SW480 (cell line): ENCODE data around the gene MACO1.
A peak's percentile ranks its signal among the peaks of the same experiment; 100 is the strongest.
"Not testable (repeated sequence)": the region's sequence is repeated elsewhere in the genome, so short reads cannot be mapped to it uniquely, and the experiment has no call there.

Source experiments
- DNase-seq: peaks from one replicate; pipeline ENCODE4 v3.0.0-alpha.2; 2016; ENCODE audit warnings: low spot score

MACO1 gene

DNA sequence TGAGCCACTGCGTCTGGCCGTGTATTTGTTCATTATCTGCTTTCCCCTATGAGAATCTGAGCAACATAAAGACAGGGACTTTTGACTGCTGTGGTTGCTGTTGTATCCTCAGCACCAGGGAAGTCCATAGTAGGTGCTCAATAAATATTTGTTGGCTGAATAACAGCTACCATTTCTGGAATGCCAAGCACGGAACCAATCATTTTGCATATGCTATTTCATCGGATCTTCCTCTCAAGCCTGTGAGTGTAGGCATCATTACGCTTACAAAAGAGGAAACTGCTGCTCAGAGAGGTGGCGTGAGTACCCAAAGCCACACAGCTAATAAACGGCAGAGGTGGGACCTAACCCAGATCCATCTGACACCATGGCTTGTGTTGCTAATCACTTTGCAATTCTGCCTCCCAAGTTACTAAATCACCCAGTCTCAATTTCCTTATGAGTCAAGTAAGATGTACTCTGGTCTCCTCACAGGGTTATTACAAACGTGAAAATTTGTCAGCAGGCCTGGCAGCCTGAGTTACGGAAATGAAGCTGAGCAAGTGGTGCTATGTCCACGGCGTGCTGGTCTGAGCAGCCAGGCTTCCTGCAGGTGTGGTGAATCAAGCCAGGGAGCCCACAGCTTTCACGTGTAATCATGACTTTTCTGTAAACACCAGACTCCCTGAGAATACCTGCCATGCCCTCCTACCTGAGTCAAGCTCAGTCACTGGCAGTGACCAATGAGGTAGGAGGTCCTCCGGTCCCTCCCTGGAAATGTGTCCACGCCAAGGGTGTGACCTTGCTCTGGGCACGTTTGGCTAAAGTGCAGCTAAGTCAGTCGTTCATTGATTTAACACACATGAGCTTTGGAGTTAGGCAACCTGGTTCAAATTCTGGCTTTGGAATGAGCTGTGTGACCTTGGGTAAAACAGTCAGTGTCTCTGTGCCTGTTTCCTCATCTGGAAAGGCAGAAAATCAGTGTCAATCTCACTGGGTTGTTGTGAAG, 5.3 kb upstream of the MACO1 start:
- DNase-seq: no peak

GRCh38 chr1:25427696-25428095, 3.0 kb upstream of the MACO1 start:
- no peak for DNase-seq

- no peak for DNase-seq
These were observed 2.1 kb upstream of the MACO1 start for GRCh38 chr1:25428475-25429166.

DNA sequence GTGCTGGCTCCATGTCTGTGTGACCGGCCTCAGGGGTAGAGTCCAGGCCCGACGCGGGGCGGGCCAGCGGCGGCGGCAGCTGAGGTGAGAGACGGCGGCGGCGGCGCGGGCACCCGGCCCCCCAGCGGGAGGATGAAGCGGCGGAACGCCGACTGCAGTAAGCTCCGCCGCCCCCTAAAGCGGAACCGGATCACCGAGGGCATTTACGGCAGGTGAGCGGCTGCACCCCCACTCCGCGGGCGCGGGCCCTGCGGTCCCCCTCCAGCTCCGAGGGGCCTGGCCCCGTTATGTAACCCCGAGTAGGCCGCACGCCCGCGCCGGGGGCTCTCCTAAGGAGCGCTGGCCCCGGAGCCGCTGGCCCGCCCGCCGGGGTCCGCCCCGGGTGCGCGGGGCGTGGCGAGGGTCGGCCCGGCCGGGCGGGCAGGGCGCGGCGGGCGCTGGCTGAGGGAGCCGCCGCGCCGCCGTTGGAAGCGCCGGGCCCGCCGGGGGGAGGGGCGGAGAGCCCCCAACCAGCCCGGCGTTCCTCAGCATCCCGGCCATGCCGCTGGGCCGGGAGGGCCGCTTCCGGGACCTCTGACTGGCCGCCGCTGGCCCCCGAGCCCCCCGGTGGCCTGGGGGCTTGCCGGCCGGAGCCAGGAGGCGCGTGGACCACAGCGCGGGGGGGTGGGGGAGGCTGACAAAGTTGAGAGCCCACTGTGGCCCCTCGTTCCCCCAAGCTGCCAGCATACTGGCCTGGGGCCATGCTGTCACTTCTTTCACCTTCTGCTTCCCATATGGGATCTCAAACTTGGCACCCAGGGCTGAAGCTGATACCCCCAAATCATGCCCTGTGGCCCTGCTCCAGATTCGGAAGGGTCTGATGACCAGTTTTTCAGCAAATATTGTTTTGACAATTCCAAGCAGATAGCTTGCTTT, 527 bp downstream of the MACO1 start:
- DNase-seq: no peak

GRCh38 chr1:25431955-25432719, 1.4 kb downstream of the MACO1 start:
- DNase-seq: no peak

GRCh38 chr1:25432749-25433388, 2.2 kb downstream of the MACO1 start:
- no peak for DNase-seq

DNA sequence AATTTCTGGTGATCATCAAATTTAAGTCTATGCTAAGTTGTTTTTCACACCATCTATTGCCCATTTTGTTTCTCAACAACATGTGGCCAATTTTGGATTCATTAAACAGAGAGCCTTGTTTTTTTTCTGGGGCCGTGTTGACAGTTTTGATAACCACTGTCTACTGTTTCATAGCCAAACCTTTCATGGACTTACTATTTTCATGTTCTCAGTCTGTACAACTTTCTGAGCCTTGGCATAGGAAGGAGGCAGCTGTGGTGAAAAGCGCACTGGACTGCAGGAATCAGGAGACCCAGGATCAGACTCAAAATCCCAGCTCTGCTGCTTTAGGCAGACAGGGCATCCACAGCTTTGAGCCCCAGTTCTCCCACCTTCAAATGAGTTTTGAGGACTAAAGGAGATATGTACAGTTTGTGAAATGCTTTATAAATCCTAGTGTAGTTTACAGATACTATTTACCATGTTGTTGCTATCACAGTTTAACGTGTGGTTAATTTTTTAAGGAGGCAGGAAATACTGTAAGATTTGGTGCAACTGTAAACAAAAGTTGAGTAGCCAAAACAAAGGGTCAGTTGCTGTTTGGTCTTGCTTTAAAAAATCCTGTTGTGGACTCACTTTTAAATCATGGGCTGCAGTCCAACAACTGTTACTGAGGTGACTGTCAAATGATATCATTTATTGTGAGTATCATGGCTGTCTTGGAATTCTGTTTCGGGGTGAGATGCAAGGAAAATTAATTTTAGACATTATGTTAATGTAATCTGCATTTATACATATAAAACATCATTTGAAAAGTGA, 2.9 kb downstream of the MACO1 start:
- DNase-seq: no peak

DNA sequence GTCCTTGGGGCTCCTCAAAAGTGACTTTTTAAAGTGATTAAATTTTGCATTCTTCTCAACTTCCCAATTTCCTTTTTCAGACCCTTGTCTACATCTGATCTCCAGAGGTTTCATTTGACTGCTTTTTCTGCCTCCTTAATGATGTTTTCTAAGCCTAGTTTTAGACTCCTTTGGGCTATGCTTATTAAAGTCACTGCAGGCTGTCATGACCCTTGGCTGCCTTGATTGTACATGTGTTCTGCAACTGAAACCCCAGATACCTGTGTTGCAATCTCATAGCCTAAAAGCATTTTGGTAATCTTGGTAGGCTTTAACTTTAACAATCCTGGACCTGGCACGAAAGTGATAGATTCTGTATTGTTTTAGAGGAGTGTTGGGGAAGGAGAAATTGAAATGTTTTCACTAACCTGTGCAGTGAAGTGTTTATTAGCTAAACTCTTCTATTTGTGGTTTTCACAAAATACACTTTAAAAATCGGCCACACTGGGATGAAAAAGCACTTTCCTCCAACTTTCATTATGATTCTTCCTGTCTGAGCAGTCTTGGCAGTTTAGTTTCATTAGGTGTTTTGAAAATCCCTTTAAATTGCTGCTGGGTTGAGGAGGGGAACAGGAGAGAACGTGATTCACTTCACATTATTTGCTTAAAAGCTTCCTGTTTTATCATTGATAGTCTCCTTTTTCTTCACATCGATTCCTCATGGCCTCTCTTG, 4.9 kb downstream of the MACO1 start:
- no peak for DNase-seq

DNA sequence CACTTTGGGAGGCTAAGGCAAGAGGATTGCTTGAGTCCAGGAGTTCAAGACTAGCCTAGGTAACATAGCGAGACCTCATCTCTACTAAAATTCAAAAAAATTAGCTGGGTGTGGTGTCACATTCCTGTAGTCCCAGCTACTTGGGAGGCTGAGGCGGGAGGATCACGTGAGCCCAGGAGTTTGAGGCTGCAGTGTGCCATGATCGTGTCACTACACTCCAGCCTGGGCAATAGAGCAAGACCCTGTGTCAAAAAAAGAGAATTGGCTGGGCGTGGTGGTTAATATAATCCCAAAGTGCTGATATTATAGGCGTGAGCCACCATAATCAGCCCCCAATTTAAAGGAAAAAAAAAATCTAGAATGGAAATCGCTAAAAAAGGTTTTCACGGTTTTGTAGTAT, 7.0 kb downstream of the MACO1 start:
- no peak for DNase-seq

DNA sequence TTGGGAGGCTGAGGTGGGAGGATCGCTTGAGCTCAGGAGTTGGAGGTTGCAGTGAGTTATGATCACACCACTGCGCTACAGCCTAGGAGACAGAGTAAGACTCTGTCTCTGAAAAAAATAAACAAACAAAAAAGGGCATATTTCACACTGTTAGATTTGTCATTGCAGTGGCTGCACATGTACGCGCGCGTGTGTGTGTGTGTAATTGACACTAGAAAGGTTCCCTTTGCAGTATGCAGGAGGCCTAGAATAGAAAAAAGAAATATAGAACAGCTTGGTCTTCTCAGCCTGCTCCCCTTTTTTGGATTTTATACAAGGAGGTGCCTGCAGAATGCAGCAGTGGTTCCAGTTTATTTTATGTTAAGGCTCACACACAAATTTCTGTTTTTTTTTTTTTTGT, 8.6 kb downstream of the MACO1 start:
- no peak for DNase-seq

DNA sequence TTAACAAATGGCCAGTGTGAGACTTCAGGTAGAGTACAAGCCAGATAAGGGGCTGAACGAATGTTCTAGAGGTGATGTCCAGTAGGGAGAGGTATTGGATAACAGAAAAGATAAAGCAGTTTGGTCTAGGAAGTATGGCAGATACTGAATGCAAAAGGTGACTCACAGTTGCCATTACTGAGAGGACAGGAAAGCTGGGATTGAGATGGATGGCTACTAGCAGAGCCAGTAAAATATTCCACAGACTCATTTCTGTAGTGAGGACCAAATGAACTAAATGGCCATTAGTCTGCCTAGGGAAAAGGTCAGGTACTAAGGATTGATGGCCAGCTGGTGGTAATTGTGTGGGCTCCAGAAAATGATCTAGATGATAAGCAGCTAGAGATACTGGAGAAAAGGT, 11.5 kb downstream of the MACO1 start:
- peak; percentile 24 for DNase-seq

GRCh38 chr1:25443030-25443699, 12.5 kb downstream of the MACO1 start:
- DNase-seq: no peak

DNA sequence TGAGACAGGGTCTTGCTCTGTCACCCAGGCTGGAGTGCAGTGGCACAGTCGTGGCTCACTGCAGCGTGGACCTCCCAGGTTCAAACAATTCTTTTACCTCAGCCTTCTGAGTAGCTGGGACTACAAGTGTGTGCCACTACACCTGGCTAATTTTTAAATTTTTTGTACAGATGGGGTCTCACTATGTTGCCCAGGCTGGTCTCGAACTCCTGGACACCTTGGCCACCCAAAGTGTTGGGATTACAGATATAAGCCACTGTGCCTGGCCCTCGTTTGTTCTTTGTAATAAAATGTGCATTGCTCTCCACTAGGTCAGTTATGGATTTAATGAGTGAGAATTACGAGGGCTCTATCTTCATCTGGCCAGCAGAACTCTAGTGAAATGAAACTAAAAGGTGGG, 13.9 kb downstream of the MACO1 start:
- DNase-seq: not testable (repeated sequence)

DNA sequence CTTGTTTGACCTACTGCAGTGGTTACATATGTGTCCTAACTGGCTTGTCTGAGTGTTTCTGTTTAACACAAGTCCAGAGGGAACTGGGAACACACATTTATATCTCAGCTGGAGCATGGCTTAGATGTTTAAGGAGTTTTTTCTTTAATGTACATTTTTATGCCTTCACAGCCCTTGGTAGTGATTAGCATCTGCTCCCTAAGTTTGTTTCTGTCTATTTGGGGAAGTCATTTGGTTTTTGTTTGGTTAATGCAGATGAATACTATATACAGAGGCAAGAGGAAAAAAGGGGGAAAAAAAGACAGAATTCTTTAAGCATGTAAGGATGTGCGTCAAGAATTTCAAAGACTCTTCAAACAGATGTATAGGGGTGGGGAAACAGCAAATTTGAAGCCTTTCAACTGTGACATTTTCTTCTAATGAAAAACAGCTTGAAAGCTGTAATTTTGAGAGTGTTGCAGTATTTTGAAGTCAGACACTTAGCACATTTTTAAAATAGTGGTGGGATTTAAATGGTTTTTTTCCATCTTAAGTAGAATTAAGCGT, 15.4 kb downstream of the MACO1 start:
- no peak for DNase-seq

DNA sequence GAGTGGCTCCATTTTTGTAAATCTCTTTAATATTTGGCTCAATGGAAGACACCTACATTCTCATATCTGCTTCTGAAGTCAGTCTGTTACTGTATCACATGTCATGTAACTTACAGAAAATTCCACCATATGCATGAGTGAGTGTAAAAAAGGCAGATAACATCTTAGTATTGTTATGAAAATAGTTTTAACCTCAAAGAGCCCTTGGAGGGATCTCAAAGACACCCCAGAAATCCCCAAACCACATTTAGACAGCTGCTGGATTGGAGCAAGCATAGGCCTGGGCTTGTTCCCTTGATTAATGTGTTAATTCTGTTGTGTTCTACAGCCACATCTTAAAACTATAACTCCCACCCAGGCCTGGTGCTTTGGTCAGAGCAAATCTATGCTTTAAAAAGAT, 16.9 kb downstream of the MACO1 start:
- no peak for DNase-seq

DNA sequence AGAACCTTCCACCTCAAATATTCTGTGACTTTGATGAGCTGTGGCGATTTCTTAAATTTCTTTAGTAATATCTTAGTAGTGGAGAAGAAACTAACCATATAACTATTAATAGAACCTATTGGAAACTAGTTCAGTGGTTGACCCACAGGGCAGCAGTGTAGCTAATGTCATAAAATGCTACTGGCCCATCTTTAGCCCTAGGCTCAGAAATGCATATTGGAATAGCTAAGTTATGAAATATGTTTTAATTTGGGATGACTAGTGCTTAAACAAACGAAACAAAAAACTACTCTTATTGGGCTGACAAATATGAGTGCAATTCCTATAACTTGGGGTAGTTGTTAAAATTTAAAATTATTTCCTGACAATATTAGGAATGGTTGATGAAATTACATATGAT, 20.2 kb downstream of the MACO1 start:
- DNase-seq: no peak

DNA sequence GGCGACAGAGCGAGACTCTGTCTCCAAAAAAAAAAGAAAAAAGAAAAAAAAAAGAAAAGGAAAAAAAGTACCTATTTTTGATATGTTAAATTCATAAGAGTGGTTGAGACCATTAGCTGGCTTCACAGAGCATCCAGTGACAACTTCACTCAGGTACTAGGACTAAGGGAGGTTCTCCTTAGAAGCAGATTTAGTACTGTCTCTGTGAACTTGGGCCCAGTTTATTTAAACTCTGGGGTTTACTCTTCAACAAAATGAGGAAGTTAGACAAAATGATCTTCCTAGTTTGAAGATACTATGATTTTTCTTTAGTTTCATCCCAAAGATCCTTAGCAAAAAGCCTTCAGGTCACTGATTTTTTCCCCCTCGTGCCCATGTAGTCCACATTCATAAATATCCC, 21.2 kb downstream of the MACO1 start:
- DNase-seq: no peak

DNA sequence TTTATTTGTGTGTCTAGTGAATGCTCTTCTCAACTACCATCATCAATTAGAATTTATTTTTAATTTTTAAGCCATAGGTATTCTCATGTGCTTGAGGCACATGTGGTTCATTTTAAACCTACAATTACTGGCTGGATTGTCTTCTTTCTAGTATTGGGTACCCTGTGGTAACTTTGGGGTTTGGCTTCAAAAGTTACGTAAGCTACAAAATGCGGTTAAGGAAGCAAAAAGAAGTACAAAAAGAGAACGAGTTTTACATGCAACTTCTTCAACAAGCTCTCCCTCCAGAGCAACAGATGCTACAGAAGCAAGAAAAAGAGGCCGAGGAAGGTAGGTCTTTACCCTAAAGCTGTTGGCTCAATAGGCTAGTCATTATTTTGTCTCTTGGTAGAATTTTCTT, 25.8 kb downstream of the MACO1 start:
- no peak for DNase-seq
